ENCODE results near the gene HRH1.

Gene HRH1

DNA sequence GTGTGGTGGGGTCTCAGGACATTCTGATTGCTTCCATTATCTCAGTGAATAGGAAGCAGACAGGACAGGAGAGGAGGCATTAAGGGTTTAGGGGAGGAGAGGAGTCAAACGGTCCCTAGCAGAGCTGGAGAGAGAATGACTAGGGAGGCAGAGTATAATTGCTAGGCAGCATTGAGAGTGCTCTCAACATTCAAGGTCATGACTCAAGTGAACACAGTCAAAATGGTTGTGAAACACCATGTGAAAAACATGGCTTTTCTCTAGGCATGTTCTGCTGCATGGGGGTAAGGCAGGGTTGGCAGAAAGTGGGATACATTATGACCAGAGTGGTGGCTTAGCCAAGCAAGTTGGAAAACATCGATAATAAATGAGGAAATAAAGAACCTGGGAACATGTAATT lies 19.5 kb upstream of the HRH1 start:
- DNase-seq (ENCODE audit: low read depth): no peak
- no peak overlapping the region for H3K4me3 ChIP-seq (ENCODE audit: control insufficient read depth, low read depth, low read length)
- TF ChIP-seq, protein P1, sequence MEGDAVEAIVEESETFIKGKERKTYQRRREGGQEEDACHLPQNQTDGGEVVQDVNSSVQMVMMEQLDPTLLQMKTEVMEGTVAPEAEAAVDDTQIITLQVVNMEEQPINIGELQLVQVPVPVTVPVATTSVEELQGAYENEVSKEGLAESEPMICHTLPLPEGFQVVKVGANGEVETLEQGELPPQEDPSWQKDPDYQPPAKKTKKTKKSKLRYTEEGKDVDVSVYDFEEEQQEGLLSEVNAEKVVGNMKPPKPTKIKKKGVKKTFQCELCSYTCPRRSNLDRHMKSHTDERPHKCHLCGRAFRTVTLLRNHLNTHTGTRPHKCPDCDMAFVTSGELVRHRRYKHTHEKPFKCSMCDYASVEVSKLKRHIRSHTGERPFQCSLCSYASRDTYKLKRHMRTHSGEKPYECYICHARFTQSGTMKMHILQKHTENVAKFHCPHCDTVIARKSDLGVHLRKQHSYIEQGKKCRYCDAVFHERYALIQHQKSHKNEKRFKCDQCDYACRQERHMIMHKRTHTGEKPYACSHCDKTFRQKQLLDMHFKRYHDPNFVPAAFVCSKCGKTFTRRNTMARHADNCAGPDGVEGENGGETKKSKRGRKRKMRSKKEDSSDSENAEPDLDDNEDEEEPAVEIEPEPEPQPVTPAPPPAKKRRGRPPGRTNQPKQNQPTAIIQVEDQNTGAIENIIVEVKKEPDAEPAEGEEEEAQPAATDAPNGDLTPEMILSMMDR (IDR thresholded peaks at IDR 0.05; ENCODE audit: control insufficient read depth, insufficient read depth, low read depth, low read length, missing control alignments): no peak

DNA sequence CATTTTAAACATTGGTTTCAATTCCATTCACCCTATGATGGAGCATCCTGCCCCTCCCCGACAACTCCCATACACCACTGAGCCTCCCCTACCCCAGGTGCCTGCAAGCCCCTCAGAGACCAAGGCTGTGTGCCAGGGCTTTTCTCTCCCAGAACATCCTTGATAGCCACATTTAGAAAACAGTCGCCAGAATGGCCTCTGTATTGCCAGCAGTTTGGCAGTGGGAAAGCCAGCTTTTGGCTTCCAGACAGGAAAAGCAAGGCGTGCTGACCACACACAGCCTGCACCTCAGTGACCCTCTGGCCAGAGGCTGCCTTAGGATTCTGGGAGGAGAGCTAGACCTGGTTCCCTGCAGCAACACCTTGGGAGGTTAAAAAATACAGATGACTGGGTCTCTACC lies 18.2 kb upstream of the HRH1 start:
- no peak overlapping the region for H3K4me3 ChIP-seq (ENCODE audit: control insufficient read depth, low read depth, low read length)
- TF ChIP-seq, protein P1 (IDR thresholded peaks at IDR 0.05; ENCODE audit: control insufficient read depth, insufficient read depth, low read depth, low read length, missing control alignments): no peak
- no peak for DNase-seq (ENCODE audit: low read depth)

DNA sequence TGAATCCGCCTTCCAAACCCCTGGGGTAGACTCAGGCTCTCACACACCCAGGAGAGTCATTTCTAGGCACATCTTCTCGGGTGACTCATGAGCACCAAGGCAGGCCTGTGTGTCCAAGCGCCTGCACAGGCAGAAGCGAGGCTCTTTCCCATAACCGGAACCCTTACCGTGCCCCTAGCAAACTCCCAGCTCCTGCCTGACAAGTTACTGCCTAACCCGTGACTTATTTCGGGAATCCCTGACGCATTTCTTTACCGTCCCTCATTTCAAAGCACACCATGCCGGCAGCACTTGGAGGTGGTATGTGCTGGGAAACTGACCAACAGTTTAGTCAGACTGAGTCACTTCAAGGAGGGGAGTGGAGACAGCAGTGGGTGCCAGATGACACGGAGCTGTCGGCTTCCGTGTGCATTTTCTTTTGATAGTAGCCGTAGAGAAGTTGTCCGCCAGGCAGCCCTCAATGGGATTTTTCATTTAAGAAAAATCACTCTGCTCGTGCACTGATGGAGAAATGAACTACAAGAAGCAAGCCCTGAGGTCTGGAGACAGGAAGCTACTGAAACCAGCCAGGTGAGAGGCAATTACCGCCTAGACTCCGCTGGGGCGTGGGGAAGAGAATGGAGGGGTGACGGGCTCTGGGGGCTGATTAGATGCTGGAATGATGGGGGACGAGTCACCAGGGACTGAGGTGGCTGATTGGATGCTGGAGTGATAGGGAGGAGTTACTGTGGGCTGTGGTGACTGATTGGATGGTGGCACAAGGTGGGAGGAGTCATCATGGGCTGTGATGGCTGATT lies 17.3 kb upstream of the HRH1 start:
- DNase-seq (ENCODE audit: low read depth): peak; percentile 100
- TF ChIP-seq, protein P1 (IDR thresholded peaks at IDR 0.05; ENCODE audit: control insufficient read depth, insufficient read depth, low read depth, low read length, missing control alignments): no peak
- peak overlapping the region; percentile 46 for H3K4me3 ChIP-seq (ENCODE audit: control insufficient read depth, low read depth, low read length)

DNA sequence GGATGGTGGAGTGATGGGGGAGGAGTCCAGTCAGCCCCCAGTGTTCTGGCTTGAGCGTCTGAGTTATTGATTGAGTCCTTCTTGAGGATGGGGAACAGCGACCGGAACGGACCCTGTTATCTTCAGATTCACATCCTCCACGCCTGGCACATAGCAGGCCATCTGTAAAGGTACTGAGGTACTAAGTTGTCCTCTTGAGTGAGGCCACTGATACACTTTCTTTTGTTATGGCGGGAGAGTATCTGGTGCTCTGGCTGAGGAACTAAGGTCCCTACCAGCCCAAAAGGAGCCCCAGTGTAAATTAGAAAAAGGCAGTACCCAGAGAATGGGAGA lies 16.7 kb upstream of the HRH1 start:
- TF ChIP-seq, protein P1 (IDR thresholded peaks at IDR 0.05; ENCODE audit: control insufficient read depth, insufficient read depth, low read depth, low read length, missing control alignments): no peak
- H3K4me3 ChIP-seq (ENCODE audit: control insufficient read depth, low read depth, low read length): peak overlapping the region; percentile 46
- DNase-seq (ENCODE audit: low read depth): no peak

DNA sequence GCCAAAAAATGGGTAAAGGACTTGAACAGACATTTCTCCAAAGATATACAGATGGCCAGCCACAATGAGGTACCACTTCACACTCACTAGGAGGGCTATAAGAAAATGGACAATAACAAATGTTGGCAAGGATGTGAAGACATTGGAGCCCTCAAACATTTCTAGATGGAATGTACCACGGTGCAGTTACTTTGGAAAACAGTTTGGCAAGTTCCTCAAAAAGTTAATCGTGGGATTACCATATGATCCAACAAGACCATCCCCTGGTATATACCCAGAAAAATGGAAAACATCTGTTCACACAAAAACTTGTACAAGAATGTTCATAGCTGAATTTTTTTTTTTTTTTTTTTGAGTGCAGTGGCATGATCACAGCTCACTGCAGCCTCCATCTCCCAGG lies 15.9 kb upstream of the HRH1 start:
- TF ChIP-seq, protein P1 (IDR thresholded peaks at IDR 0.05; ENCODE audit: control insufficient read depth, insufficient read depth, low read depth, low read length, missing control alignments): no peak
- H3K4me3 ChIP-seq (ENCODE audit: control insufficient read depth, low read depth, low read length): no peak overlapping the region
- no peak for DNase-seq (ENCODE audit: low read depth)

DNA sequence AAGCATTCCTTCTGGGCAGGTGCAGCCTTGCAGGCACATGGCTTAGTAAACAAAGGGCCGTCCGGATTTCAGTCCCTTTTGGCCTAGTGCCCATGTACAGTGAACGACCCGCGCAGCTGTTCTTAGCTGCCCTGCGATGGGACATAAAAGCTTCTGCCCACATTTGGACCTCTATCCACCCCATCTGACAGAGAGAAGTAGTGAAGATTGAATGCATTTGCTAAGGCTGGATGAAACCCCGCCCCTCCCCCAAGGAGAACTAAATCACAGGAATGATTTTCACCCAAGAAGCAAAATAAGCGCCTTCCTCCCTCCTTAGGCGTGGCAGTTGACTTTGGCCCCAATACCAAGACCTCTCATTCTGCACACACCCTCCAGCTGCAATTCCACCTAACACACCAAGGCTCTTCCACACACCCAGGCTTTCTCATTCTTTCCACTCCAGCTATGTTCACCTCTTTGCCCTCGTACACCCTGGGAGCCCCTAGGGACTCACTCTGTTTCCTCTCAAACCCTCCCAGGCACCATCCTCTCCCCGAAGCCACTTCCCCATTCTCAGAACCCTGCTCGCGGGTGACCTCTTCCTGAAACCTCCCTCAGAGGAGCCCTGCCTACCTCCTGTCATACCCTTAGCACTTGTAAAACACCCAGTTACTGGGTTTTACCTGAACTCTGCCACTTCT lies 14.1 kb upstream of the HRH1 start:
- H3K4me3 ChIP-seq (ENCODE audit: control insufficient read depth, low read depth, low read length): no peak overlapping the region
- DNase-seq (ENCODE audit: low read depth): no peak
- TF ChIP-seq, protein P1 (IDR thresholded peaks at IDR 0.05; ENCODE audit: control insufficient read depth, insufficient read depth, low read depth, low read length, missing control alignments): no peak
